Retina (tissue), 1 donor: ENCODE results near the gene ATR.

Experiments
- DNase-seq: peaks from one replicate; pipeline ENCODE4 v3.0.0-alpha.2; 2016

ATR gene

DNA sequence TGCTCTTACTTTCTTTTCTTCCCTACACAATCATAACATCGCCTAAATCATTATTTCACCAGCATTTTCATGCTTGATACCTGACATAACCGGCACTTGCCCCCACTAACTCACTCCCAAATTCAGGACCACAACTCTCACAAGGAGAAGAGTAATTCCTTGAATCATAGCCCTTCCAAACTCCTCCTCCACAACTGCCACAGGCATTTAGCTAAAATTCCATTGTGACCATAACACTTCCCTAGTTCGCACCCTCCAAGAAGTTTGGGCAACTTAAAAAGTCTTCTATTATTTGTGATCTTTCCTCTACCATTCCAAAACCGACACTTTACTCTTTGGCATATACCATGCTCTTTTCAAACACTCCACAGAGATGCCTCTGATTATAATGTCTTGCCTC, 71.3 kb downstream of the ATR start:
- DNase-seq, result no peak

DNA sequence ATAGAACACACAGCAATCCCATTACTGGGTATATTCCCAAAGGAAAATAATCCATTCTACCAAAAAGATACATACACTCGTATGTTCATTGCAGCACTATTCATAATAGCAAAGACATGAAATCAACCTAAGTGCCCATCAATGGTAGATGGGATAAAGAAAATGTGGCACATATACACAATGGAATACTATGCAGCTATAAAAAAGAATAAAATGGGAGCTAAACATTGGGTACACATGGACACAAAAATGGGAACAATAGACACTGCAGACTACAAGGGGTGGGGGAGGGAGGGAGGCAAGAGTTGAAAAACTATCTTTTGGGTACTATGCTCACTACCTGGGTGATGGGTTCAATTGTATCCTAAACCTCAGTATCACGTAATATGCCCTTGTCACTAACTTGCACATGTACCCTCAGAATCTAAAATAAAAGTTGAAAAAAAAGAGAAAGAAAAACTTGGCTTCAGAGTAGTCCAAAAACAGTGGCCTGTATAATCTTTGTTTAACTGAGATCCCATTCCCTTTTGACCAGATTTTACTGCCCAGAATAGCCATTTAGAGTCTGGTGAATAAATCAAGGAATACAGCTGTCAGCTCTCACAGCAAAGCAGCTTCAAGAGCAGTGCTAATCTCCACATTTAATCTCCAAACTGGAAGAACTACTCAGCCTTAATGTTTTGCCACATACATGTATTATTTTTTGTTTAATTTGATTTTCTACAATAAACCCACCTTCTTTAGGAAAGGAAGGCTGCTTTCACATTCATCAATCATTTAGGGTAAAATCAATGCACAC, 76.1 kb downstream of the ATR start:
- DNase-seq, result no peak

DNA sequence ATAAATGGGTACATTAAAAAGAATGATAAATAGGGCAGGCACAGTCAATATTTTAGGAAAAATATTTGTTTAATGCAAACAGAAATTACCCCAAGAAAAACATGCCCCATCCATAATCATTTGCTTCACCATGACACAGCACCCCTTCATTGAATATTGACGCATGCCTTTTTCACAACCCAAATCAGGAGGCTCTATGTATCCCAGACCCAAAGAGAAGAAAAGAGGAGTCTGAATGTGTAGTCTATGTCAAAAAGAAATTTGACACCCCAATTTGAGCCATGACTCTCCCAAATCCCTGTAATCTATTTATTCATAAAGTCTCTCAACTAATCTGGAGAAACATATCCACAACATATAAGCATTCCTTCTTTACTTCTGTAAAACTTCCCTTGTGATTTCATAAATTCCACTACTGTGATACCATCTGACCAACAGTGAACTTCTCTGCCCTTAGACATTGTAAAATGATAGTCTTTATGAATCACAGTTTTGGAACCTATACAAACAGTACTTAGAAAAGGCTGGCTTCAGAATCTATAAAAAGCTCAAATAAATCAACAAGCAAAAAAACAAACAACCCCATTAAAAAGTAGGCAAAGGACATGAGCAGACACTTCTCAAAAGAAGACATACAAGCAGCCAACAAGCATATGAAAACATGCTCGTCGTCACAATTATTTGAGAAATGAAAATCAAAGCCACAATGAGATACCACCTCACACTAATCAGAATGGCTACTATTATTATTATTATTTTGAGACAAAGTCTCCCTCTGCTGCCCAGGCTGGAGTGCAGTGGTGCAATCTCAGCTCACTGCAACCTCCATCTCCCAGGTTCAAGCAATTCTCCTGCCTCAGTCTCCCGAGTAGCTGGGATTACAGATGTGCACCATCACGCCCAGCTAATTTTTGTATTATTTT, 77.3 kb downstream of the ATR start:
- no peak for DNase-seq

DNA sequence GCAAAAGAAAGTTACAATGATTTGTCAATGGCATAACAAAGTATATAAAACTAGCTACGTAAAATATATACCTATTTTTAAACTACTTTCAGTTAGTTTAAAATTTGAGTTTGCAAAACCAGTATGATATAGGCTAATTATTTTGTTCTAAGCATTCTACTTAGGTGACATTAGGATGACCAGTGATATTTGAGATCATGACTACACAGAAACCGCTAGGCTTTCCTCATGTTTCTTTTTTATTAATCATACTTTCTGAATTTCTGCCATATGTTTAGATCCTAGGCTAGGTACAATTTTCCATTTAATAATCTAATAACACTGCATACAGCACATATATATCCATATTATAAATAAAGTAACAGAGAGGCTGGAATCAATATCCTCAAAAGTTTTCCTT, 78.3 kb downstream of the ATR start:
- DNase-seq, result no peak

DNA sequence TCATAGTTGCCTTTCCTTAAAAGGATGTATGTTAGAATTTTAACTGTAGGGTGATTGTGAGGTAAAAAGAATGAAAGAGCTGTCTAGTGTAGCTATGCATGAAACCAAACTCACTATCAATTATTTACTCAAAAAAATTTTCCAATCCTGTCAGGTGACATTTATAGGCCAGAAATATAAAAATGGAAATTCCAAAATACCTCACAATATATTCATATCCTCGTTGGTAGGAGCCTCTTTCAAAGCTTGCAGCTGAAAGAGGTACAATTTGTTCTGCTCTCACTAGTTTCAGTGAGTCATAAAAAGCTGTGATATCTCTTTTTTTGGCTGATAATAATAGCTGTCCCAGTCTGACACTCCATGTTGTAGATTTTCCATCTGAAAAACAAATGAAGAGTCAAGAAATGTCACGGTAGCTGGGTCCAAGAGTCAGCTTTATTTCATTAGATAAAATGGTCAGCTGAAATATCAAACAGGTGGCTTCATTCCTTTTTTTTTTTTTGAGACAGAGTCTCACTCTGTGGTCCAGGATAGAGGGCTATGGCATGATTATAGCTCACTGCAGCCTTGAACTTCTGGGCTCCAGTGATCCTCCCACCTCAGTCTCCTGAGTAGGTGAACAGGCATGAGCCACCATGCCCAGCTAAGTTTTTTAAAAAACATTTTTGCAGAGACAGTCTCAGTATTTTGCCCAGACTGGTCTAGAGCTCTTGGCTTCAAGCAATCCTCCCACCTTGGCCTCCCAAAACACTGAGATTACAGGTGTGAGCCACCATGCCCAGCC, 79.9 kb downstream of the ATR start:
- no peak for DNase-seq

DNA sequence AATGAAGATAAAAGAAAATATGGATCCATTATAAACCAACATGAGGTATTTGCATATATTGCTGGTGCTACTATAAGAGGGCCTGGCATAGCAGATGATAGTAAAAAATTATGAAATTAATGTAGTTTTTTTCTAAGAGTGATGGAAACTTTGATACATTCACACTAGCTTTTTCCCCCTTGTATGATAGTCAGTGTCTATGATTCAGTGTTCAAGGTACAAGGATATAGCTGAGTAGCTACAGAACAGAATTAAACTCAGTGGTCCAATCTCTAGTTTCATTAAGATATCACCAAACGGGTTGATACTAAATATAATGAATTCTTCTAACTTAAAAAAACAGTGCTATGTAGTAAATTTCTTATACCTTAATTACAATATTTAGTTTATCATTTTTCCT, 80.8 kb downstream of the ATR start:
- DNase-seq, result no peak

DNA sequence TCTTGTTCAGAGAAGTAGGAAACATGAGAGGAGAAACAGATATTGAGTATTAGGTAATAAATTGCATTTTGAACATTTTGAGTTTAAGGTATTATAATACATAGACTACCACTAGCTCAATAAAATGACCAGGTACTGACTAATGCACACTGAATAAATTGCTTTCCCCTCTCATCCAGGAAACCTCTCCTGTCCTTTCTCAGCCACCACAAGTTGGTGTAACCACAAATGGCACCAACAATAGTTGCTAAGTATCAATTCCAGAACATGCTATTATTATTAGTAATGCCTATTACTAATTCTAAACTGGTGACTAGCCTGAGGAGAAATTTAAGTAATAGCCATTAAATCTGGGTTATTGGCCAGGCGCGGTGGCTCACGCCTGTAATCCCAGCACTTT, 83.4 kb downstream of the ATR start:
- DNase-seq, result no peak

DNA sequence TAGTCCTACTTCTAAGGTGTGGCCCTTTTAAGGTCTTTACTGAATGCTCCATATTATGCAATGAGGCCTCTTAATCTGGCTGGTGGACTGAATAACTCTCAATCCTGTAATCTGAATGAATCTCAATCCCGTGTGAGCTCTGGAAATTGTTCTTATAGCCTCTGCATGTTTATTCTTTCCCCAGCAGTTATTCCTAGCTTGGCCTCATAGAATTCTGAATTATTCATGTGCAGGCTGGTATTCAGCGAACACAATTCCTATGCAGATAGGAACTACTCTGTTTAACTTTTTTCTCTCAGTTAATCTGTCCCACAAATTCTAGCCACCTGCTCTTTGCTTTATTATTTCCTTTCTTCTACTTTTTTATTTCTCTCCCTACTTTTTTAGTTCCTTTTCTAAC, 86.3 kb downstream of the ATR start:
- no peak for DNase-seq

DNA sequence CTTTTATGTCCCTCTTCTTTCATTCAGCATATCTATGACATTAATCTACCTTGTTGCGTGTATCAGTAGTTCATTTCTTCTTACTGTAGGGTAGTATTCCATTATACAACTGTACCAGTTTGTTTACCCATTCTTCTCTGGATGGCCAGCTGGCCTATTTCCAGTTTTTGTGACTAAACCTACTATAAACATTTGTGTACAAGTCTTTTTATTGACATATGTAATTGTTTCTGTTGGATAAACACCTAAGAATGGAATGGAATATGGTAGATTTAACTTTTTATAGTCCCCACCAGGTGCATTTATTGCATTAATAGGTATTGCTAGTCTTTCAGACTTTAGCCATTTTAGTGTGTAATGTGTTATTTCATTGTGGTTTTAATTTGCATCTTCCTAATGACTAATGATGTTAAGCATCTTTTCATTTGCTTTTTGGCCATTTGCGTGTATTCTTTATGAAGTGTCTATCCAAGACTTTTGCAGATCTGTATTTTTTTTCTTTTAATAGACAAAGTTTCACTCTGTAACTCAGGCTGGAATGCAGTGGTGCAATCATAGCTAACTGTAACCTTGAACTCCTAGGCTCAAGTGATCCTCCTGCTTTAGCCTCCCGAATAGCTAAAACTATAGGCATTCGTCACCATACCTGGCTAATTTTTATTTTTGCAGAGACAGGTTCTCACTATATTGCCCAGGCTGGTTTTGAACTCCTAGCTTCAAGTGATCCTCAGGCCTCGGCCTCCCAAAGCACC, 88.8 kb downstream of the ATR start:
- DNase-seq, result no peak

DNA sequence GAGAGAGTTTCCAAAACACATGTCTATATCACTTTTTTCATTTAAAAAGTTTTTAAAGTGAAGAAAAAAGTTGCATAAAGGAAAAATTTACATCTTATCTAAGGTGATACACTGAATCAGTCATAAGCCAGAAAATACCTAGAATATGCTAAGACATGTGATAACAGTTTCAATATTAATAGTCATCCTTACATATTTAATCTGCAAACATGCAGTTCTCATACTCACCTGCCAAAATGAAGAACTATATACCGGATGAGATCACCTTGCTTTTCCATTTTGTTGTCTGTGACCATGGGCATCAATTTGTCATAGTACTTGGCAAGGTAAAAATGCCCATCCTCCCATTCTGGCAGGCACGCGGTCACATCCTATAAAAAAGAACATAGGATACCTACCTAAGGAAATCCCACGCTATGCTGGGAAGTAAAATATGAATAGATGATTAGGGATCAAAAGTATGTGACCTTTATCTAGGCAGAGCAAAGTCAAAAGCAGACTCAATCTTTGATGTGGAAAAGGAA, 93.6 kb downstream of the ATR start:
- no peak for DNase-seq

DNA sequence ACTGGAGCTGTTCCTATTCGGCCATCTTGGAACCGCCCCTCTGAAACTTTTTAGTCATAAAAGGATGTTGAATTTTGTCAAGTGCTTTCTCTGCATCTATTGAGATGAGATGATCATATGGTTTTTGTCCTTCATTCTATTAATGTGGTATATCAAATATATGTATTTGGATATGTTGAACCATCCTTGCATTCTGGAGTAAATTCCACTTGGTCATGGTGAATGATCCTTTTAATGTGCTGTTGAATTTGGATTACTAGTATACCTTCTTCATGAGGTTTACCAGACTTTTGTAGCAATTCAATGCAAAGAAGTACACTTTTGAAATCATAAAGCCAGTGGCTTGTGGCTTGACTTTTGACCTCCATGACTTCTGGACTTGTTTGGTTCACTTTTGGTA, 97.3 kb downstream of the ATR start:
- no peak for DNase-seq

DNA sequence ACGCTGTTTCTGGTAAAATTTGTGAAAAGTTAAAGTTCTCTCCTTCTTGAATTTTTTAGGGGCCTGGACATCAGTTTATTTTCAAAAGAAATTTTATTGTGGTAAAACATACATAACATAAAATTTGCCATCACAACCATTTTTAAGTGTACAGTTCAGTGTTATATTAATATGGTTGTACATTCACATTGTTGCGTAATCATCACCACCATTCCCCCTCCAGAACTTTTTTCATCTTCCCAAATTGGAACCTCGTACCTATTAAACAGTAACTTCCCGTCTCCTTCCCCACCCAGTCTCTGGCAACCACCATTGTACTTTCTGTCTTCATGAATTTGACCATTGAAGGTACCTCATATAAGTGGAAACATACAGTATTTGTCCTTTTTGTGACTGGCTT, 107.7 kb downstream of the ATR start:
- DNase-seq, result no peak

DNA sequence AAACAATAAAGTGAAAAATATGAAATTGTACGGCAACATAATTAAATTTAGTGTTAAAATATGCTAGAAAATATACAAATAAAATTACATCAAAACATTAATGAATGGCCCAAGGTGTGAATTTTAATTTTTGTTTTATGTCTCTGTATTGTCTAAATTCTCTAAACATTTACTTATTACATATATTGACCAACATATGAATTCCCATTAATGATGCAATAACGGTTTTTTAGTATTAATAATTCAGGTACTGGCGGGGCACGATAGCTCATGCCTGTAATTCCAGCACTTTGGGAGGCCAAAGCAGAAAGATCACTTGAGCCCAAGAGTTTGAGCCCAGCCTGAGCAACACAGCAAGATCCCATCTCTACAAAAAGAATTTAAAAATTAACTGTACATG, 110.1 kb downstream of the ATR start:
- no peak for DNase-seq

DNA sequence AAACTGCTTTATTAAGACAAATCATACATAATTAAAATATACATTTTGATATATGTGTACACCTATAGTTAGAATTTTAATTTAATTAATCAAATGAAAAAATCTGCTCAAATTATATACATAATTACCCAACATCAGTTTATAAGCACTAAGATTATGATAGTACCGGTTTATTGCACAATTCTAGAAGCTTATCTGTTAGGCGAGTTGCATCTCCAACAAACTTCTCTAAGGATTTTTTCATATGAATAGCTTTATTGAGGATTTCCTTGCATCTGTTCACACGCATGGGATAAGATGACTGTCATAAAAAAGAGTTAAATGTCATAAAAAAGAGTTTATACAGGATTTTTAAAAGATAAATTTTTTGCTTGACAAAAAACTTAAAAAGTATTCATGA, 110.8 kb downstream of the ATR start:
- no peak for DNase-seq

DNA sequence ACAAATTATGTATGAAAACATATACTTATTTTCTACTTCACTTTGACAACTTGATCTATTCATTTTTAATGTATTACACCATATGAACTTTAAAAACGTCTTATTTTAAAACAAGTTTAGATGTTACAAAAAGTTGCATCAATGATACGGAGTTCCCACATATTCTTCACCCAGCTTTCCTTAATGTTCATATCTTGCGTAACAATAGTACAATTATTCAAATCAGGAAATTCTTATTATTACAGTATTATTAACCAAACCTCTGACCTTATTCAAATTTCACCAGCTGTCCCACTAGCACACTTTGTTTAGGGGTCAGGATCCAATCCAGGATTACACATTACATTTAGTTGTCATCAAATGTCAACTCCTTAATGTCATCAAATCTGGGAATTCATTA, 117.8 kb downstream of the ATR start:
- no peak for DNase-seq

DNA sequence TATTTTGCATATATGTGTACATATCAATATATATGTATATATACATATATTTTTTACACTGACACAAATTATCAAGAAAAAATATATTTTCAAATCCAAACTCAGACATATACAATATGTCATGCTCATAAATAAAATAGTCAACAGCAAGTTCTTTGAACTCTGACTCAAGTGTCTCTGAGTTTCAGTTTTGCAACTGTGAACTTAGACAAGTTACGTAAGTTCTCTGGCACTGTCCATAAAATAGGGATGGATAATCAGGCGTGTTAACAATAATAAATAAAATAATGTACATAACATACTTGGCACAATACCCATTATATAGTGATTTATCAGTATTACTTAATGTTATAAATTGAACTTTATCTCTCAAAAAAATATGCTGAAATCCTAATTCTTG, 118.6 kb downstream of the ATR start:
- no peak for DNase-seq

DNA sequence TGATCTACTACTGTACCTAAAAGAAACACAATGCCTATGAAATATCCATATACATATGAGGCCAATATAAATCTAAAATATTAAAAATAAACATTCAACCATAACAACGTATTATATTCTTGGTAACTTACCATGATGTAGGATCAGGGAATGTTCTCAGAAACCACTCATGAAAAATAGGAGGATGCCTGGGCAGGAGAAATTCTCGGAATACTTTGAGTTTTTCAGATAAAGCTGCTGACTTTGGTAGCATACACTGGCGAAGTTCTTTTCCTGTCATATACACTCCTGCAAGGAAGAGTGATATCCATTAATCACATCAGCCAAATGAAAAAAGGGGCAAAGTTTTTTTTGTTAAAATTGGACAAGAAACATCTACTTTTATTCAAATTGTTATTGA, 119.4 kb downstream of the ATR start:
- DNase-seq, result no peak

DNA sequence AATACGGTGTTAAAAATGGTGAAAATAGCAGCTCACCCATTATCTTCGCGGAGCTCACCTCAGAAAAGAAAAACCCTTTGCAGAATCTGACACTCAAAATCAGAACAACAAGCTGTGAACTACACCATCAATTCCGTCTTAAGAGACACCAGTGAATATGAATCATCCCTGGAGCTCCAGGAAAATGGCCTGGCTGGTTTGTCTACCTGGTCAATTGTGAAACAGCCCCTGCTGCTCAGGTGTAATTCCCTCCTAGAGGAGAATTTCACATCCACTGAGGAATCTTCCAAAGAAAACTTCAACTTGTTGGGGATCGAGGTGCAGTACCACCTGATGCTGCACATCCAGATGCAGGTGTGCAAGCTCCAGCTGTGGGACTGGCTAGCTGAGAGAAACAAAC, 127.7 kb downstream of the ATR start:
- no peak for DNase-seq

DNA sequence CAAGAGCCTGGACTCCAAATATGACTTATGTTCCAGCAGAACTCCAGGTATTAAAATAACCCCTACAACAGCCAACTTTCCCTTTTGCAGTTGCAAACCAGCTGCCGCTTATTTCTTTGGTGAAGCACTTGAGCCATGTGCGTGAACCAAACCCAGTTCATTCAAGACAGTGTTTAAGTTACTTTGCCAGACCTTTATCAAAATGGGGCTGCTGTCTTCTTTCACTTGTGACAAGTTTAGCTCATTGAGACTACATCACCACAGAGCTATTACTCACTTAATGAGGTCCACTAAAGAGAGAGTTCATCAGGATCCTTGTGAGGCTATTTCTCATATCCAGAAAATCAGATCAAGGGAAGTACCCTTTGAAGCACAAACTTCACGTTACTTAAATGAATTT, 128.3 kb downstream of the ATR start:
- DNase-seq, result no peak

DNA sequence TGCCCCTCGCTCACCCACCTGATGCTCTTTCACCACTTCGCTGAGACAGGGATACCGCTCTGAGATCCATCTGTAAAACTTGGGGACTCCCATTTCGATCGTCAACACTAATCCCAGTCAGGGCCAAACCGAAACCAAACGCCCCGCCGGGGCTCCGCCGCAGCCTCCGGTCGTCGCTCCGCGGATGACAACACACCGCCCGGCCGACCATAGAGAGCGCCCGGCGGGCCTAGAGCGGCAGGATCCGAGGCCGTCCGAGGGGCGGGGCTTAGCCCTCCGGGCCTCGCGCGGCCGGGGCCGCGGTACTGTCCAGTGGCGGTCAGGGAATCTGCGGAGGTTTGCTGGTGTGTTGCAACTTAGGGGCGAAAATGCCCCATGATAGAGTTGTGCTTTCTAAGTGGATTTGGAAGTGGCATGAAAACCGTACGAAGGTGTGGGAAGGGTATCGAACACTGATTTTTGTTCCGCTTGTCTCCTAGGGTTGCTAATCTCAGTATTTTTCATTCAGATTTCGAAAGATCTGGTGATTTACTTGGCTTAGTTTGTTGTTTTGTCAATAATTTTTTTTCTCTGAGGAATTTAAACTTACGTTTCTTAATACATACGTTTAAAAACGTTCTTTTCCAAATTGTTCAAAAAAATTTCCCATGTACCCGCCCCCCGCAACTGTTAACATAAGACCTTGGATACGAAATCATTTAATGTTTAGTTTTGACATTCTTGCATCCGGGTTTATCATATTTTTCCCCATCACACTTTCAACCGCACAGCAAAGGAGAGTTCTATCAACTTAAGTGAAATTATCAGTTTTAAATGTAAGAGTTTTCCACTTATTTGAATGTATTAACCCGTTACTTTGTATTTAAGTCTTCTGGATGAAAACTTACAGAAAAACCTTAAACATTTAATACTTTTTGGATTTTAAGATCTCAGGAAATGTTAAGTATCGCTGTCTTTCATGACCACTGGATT, 130.4 kb downstream of the ATR start, which contains the start of gene XRN1:
Gene XRN1, minus strand, starts transcription at position 186 of the 972 bp plus-strand sequence. Its CDS starts 93 bp downstream, at position 93.
- DNase-seq, result peak; percentile 98

DNA sequence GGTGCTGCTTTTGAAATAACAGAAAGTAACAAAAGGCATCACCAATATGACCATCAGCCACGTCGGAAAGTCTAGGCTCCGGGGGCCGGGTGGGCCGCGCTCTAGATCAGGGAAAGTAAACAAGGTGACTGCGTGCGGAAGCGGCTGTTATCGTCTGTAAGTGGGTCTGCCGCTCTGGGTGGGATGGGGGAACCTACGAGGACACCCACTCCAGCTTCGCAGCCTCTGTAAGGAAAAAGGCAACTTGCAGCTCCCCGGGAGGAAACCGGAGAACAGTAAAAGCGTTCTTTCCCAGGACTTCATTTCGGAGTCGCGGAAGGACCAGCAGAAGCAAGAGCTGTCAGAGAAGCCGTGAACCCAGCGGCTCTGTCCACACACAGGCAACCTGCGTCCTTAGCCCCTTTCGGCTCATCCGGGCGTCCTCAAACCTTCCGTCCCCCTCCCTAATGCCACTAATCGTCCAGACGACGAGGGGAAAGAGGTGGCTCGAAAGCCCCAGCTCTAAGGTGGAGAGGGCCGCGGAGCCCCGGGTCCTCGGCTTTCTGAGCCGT, 131.2 kb downstream of the ATR start:
- DNase-seq, result no peak
